Keratinocyte (primary cell): ENCODE data around the gene SNAP29. TPM values are rescaled to one million over a fixed set of nuclear protein-coding genes. Genes with fewer than 3 reads are reported as not detected.

Experiments used
- DNase-seq: peaks from one replicate; pipeline ENCODE4 v3.0.0-alpha.2; 2011; ENCODE audit warnings: low read depth, missing footprints, low spot score
- FAIRE-seq: peaks from 2 replicates; lab custom pipeline; 2011; peaks lifted over from hg19 to GRCh38; lab: Jason Lieb, UNC
- H2AFZ ChIP-seq: 2 replicates; pipeline ENCODE4 v1.6.0; 2012; ENCODE audit warnings: low read length, control low read depth, inconsistent platforms; ENCODE audit not compliant: control insufficient read depth
- H3K27ac ChIP-seq: 2 replicates; pipeline ENCODE4 v1.5.1; 2011; ENCODE audit warnings: low read length; ENCODE audit not compliant: control insufficient read depth, insufficient read depth
- H3K27me3 ChIP-seq: 3 replicates; pipeline ENCODE4 v1.6.0; 2011; ENCODE audit warnings: low read length; ENCODE audit not compliant: control insufficient read depth, insufficient read depth; ENCODE audit errors: extremely low read depth
- H3K36me3 ChIP-seq, 2 experiments: 2 replicates in 1 of 2; 3 replicates in 1 of 2; pipeline ENCODE4 v1.5.1; 2011; ENCODE audit warnings: low read length in 2 of 2, mild to moderate bottlenecking in 1 of 2; ENCODE audit not compliant: control insufficient read depth in 2 of 2, insufficient read depth in 2 of 2; ENCODE audit errors: extremely low read depth in 1 of 2
- H3K4me1 ChIP-seq: 3 replicates; pipeline ENCODE4 v1.5.1; 2011; ENCODE audit warnings: low read length; ENCODE audit not compliant: control insufficient read depth, insufficient read depth; ENCODE audit errors: extremely low read depth
- H3K4me2 ChIP-seq: 3 replicates; pipeline ENCODE4 v1.6.0; 2011; ENCODE audit warnings: low read depth, low read length; ENCODE audit not compliant: control insufficient read depth, insufficient read depth; ENCODE audit errors: extremely low read depth
- H3K4me3 ChIP-seq, 3 experiments: fragments of 200-600 bp in 1 of 3; sonication (generic) in 1 of 3; 2 replicates in 2 of 3; 3 replicates in 1 of 3; pipeline ENCODE4 v1.5.1; 2011 to 2016; ENCODE audit warnings: low read length in 3 of 3, mild to moderate bottlenecking in 3 of 3, control low read depth in 2 of 3, inconsistent platforms in 1 of 3, low read depth in 1 of 3, mixed read lengths in 1 of 3, mixed run types in 1 of 3, moderate library complexity in 1 of 3; ENCODE audit not compliant: control insufficient read depth in 2 of 3, insufficient read depth in 2 of 3; ENCODE audit errors: extremely low read depth in 1 of 3
- H3K79me2 ChIP-seq: 2 replicates; pipeline ENCODE4 v1.6.0; 2012; ENCODE audit warnings: low read length; ENCODE audit not compliant: control insufficient read depth, insufficient read depth
- H3K9ac ChIP-seq: 3 replicates; pipeline ENCODE4 v1.6.0; 2011; ENCODE audit warnings: low read length; ENCODE audit not compliant: control insufficient read depth, insufficient read depth; ENCODE audit errors: extremely low read depth
- H3K9me1 ChIP-seq: 3 replicates; pipeline ENCODE4 v1.6.0; 2011; ENCODE audit warnings: low read length; ENCODE audit not compliant: control insufficient read depth, insufficient read depth; ENCODE audit errors: extremely low read depth
- H3K9me3 ChIP-seq: 2 replicates; pipeline ENCODE4 v1.5.1; 2012; ENCODE audit warnings: low read depth, low read length; ENCODE audit not compliant: control insufficient read depth
- H4K20me1 ChIP-seq: 3 replicates; pipeline ENCODE4 v1.6.0; 2011; ENCODE audit warnings: low read length; ENCODE audit not compliant: control insufficient read depth, insufficient read depth; ENCODE audit errors: extremely low read depth
- CTCF ChIP-seq, 3 experiments: IDR thresholded peaks in 1 of 3; conservative IDR thresholded peaks in 1 of 3; optimal IDR thresholded peaks in 1 of 3; 2 replicates in 2 of 3; 3 replicates in 1 of 3; pipeline versions ENCODE3 to v1.5.1; 2011; ENCODE audit warnings: low read length in 3 of 3, mild to moderate bottlenecking in 3 of 3, moderate library complexity in 2 of 3, control low read depth in 1 of 3, inconsistent platforms in 1 of 3; ENCODE audit not compliant: insufficient read depth in 2 of 3; ENCODE audit errors: extremely low read depth in 1 of 3
- EZH2 ChIP-seq: IDR thresholded peaks from one replicate; pipeline ENCODE4 v1.6.1; 2012; ENCODE audit warnings: inconsistent platforms, mild to moderate bottlenecking, low read length, moderate library complexity
- dilution Hi-C: fragments of 300-500 bp; cut with MboI; formaldehyde crosslinking; loops from one replicate; pipeline ENCODE4 v1.7.0; 2020; ENCODE audit warnings: low sequenced_read_pairs; ENCODE audit not compliant: extremely low pct_ligation_motif_present
- polyA plus RNA-seq, 5 experiments: library from polyadenylated mRNA; depleted of rRNA in 3 of 5; stranded (reverse) in 3 of 5; stranded (forward) in 1 of 5; unstranded in 1 of 5; fragments of >200 nt; gene quantifications; 1 replicate in 1 of 5; 2 replicates in 3 of 5; 3 replicates in 1 of 5; pipeline versions ENCODE4 v1.2.1 to v1.2.3, GENCODE V29; 2011 to 2012; ENCODE audit warnings: missing spikeins in 2 of 5, low read depth in 1 of 5, low replicate concordance in 1 of 5

Gene SNAP29
- polyA plus RNA-seq, 1 donor (not counting 4 experiments of a cell fraction or from before 2014, with no cell fraction given): 36.5 TPM

- Histone ChIP-seq H4K20me1 (no peaks in the 10 kb centered on the region), H3K4me1 (peaks cover 17% of the 10 kb centered on the region), H3K36me3 (no peaks in the 10 kb centered on the region), H3K79me2 (peaks cover 31% of the 10 kb centered on the region), H2AFZ (peak overlapping the region; percentile 91), H3K27me3 (no peaks in the 10 kb centered on the region), H3K4me3 (peak overlapping the region; percentile 85 to 91 (median 91)), H3K9me3 (no peaks in the 10 kb centered on the region), H3K9me1 (no peaks in the 10 kb centered on the region), H3K9ac (peak overlapping the region; percentile 82), H3K4me2 (peak overlapping the region; percentile 86), H3K27ac (peak overlapping the region; percentile 68)
- DNase-seq (no peak), FAIRE-seq (no peak)
- no peak for TF ChIP-seq EZH2
- TF ChIP-seq CTCF (optimal IDR thresholded peaks at IDR 0.05 in 1 of 3, IDR thresholded peaks at IDR 0.05 in 1 of 3, conservative IDR thresholded peaks at IDR 0.05 in 1 of 3; ENCODE audit: extremely low read depth in 1 of 3, insufficient read depth in 2 of 3, low read length in 3 of 3): no peak
- dilution Hi-C loops: no loop called here
Observed at GRCh38 chr22:20859615-20860014, 808 bp downstream of the SNAP29 start.

- no peak for FAIRE-seq
- Histone ChIP-seq H2AFZ (no peak overlapping the region), H3K4me3 (no peak overlapping the region), H3K9ac (no peak overlapping the region), H3K27me3 (no peaks in the 10 kb centered on the region), H3K4me1 (peaks cover 20% of the 10 kb centered on the region), H3K9me3 (no peaks in the 10 kb centered on the region), H3K27ac (no peak overlapping the region), H3K36me3 (peaks cover 0 to 4% of the 10 kb centered on the region in 2 experiments), H3K79me2 (peaks cover 14% of the 10 kb centered on the region), H3K9me1 (no peaks in the 10 kb centered on the region), H4K20me1 (peaks cover 3% of the 10 kb centered on the region), H3K4me2 (no peak overlapping the region)
- dilution Hi-C loops: no loop called here
- no peak for DNase-seq
- no peak for TF ChIP-seq EZH2
- TF ChIP-seq CTCF (optimal IDR thresholded peaks at IDR 0.05 in 1 of 3, IDR thresholded peaks at IDR 0.05 in 1 of 3, conservative IDR thresholded peaks at IDR 0.05 in 1 of 3; ENCODE audit: extremely low read depth in 1 of 3, insufficient read depth in 2 of 3, low read length in 3 of 3): no peak
Observed at GRCh38 chr22:20862540-20862939, 3.7 kb downstream of the SNAP29 start.
